Immature natural killer cell (primary cell): ENCODE measurements around the gene GPHN. TPM values are rescaled to one million over a fixed set of nuclear protein-coding genes. Genes with fewer than 3 reads are reported as not detected.
A peak's percentile ranks its signal among the peaks of the same experiment; 100 is the strongest.

Experiments used
- DNase-seq, 3 donors: peaks; one replicate each; pipeline ENCODE4 v3.0.0; 2022; ENCODE audit warnings: mixed read lengths in 1 of 3
- H3K27ac Mint-ChIP-seq, 6 donors: one replicate each; pipeline ENCODE4 v1.8.0; 2020; ENCODE audit warnings: mixed read lengths in 6 of 6, mild to moderate bottlenecking in 5 of 6, inconsistent platforms in 4 of 6, moderate library complexity in 3 of 6
- H3K27me3 Mint-ChIP-seq, 3 donors: one replicate each; pipeline ENCODE4 v1.8.0; 2020 to 2021; ENCODE audit warnings: low read depth in 3 of 3, mild to moderate bottlenecking in 3 of 3, mixed read lengths in 3 of 3, moderate library complexity in 3 of 3, inconsistent platforms in 1 of 3
- H3K36me3 Mint-ChIP-seq, 3 donors: one replicate each; pipeline ENCODE4 v1.8.0; 2020; ENCODE audit warnings: mixed read lengths in 3 of 3, inconsistent platforms in 2 of 3, mild to moderate bottlenecking in 2 of 3
- H3K4me1 Mint-ChIP-seq, 2 donors: one replicate each; pipeline ENCODE4 v1.8.0; 2020; ENCODE audit warnings: inconsistent platforms in 2 of 2, mild to moderate bottlenecking in 2 of 2, mixed read lengths in 2 of 2, moderate library complexity in 1 of 2
- H3K4me3 Mint-ChIP-seq, 5 donors: one replicate each; pipeline ENCODE4 v1.8.0; 2020; ENCODE audit warnings: mild to moderate bottlenecking in 5 of 5, mixed read lengths in 5 of 5, inconsistent platforms in 3 of 5, moderate library complexity in 3 of 5
- H3K9me3 Mint-ChIP-seq, 6 donors: one replicate each; pipeline ENCODE4 v1.8.0; 2020; ENCODE audit warnings: mild to moderate bottlenecking in 6 of 6, mixed read lengths in 6 of 6, inconsistent platforms in 4 of 6, moderate library complexity in 3 of 6
- polyA plus RNA-seq, 3 donors: library from polyadenylated mRNA; unstranded; fragments of 300-500 nt; fragmentation: Illumina TruSeq; gene quantifications; one replicate each; pipeline ENCODE4 v1.2.3, GENCODE V29; 2021

Gene GPHN
- polyA plus RNA-seq, 3 donors from 2014 or later = 2.1 to 4.4 TPM; not detected in 1

DNA sequence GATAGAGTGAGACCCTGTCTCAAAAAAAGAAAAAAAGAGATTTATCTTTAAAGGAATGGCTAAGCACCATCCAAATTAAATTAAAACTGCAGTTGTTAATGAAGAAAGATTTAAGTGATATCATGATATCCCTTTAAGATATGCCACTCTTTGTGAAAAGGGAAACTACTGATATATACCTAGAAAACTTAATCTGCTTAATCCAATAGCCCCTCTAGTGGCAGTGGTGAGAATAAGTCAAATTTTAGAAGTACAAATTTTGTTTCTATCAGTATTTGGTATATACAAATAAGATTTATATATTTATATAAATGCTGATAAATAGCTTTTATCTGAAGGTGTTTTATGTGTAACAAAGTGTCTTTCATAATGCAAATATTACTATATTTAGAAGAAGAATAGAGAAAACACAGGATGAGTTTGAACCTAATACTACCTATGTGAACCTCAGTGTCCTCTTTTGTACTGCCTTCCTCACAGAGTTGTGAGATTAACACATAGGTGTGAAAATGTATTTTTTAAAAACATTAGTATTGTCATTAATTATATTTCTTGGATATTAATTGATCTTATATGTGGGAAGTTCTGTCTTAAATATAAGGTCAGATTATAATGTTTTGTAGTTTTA lies 629.9 kb downstream of the GPHN start:
- Mint-ChIP-seq H3K4me1 (no peaks in the 10 kb centered on the region), H3K4me3 (no peak overlapping the region), H3K27ac (no peak overlapping the region), H3K36me3 (no peaks in the 10 kb centered on the region), H3K9me3 (no peaks in the 10 kb centered on the region), H3K27me3 (no peaks in the 10 kb centered on the region)
- DNase-seq = no peak

DNA sequence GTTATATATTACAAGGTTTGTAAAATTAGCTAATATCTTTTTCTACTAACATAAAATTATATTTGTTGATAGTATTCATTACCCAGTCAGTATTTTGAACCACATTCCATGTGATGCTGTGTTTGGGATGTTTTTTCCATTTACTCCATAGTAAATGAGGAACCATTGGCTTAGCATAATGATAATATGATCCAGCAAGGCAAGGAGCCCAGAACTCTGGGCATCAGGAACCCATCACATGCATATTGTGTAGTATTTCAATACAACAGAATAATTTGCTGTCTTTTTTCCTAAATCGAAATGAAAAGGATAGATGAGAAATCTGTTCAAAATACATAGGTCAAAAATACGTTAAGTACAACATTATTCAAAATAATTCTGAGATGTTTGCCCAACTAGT lies 632.6 kb downstream of the GPHN start:
- no peak overlapping the region for H3K4me3 Mint-ChIP-seq
- DNase-seq = no peak
- no peaks in the 10 kb centered on the region for H3K4me1 Mint-ChIP-seq
- H3K36me3 Mint-ChIP-seq = peaks cover 0 to 8% (median 3%) of the 10 kb centered on the region in 3 donors
- no peak overlapping the region for H3K27ac Mint-ChIP-seq
- no peaks in the 10 kb centered on the region for H3K9me3 Mint-ChIP-seq
- H3K27me3 Mint-ChIP-seq = no peaks in the 10 kb centered on the region

DNA sequence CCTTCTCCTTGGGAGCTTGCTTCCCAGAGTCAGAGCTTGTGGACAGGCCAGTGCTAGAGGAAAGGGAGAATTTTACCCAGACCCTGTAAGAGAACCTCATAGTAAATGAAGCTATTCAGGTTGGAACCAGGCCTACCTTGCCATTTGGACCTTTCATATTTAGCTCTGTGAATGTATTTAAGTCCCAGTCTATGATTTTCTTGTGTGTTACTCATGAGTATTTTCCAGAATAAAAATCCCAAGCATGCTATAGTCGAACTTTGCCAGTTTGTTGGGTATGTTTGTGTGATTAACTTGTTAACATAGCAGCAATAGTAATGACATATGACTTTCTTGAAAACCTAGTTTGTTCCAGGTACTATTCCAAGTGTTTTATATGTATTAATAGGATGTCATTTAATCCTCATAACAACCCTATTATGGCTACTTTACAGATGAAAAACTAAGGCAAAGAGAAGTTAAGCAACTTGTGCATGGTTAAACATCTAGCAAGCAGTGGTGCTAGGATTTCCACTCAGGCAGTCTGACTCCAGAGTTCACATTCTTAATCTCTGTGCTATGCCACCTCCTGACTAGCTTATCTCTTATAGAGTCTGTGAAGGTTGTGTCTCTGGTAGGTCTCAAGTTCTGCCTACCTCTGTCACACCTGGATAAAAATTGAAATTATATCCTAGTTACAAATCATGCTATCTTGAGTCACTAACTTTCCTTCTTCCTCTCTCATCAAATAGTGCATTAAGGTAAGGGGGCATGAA lies 633.4 kb downstream of the GPHN start:
- H3K27me3 Mint-ChIP-seq = no peaks in the 10 kb centered on the region
- H3K4me3 Mint-ChIP-seq = no peak overlapping the region
- no peak for DNase-seq
- H3K9me3 Mint-ChIP-seq = no peaks in the 10 kb centered on the region
- no peak overlapping the region for H3K27ac Mint-ChIP-seq
- no peaks in the 10 kb centered on the region for H3K4me1 Mint-ChIP-seq
- H3K36me3 Mint-ChIP-seq = peaks cover 0 to 8% (median 3%) of the 10 kb centered on the region in 3 donors

DNA sequence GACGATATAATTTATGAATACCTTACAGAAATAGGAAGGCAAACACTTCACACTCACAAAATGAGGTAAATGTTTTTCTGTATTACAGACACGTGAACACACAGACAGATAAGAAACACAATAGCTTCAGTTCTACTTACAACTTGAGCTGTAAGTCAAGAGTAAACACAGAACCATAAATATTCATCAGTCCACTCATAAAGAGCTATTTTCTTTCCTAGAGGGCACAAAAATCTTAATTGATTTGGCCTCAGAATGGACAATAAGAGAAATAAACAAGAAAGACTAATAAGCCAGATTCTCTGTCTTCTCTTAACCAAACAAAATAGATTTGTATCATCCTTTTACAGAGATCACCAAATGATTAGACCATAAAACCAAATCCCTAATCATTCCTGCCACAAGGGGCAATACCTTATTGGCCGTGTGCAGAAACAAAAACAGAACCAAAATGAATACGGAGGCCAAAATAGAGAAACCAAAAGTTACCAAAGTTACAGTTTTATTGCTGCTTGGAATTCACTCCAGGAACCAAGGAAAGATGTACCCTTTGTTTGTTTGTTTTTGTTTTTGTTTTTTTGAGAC lies 643.2 kb downstream of the GPHN start:
- Mint-ChIP-seq H3K4me3 (no peak overlapping the region), H3K27me3 (peaks cover 0 to 1% (median 0%) of the 10 kb centered on the region in 3 donors), H3K9me3 (no peaks in the 10 kb centered on the region), H3K27ac (no peak overlapping the region), H3K36me3 (no peaks in the 10 kb centered on the region), H3K4me1 (no peaks in the 10 kb centered on the region)
- no peak for DNase-seq

DNA sequence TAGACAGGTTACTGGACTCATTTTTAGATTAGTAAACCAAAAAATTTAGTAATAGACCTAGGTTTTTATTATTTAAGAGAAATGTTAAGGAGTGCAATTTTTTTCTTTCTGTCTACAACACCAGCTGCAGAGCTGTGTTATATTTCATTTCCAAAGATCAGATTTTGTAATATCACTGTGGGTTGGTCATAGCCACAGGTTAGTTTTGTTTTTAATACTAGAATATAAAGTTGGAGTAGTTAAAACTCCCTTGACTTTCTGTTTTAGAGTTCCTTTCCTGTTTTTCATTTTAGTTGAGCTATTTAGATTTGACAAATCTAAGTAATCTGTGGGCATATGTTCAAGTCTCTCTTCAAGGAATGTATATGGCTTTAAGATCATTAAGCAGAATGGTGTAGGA lies 650.6 kb downstream of the GPHN start:
- no peaks in the 10 kb centered on the region for H3K36me3 Mint-ChIP-seq
- no peak overlapping the region for H3K4me3 Mint-ChIP-seq
- H3K27me3 Mint-ChIP-seq = no peaks in the 10 kb centered on the region
- no peaks in the 10 kb centered on the region for H3K9me3 Mint-ChIP-seq
- no peak for DNase-seq
- no peak overlapping the region for H3K27ac Mint-ChIP-seq
- no peaks in the 10 kb centered on the region for H3K4me1 Mint-ChIP-seq

DNA sequence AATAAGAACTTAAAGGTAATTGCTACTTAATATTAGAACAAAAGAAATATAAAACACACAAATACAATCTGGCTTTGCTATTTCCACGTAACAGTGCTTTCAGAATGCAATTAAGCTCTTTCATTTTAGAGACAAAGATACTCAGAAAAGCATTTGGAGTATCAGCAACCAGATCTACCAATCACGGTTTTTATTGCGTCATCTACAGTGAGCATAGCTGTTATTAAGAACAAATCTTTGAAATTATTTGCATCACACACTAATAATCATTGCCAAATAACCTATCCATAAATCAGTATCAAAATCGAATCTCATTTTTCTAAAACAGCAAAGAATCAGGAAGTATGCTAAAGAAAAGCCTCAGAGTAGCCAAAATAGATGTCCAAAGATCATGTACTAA lies 654.4 kb downstream of the GPHN start:
- Mint-ChIP-seq H3K27ac (no peak overlapping the region), H3K9me3 (no peaks in the 10 kb centered on the region), H3K4me3 (no peak overlapping the region), H3K36me3 (no peaks in the 10 kb centered on the region), H3K4me1 (no peaks in the 10 kb centered on the region), H3K27me3 (no peaks in the 10 kb centered on the region)
- DNase-seq = no peak

DNA sequence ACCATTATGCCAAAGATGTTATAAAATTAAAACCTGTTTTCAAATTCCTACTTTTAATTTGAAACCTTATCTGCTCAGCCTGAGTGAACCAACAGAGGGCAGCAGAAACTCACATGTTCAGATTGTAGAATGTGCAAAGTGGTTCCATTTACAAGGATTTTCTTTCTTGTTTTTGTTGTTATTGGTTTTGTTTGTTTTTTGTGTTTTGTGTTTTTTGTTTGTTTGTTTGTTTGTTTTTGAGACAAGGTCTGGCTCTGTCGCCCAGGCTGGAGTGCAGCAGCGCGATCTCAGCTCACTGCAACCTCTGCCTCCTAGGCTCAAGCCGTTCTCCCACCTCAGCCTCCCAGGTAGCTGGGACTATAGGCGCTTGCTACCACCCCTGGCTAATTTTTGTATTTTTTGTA lies 658.5 kb downstream of the GPHN start:
- peaks cover 0 to 2% (median 0%) of the 10 kb centered on the region in 3 donors for H3K27me3 Mint-ChIP-seq
- H3K27ac Mint-ChIP-seq = no peak overlapping the region
- peak in 2 of 3 donors; percentile 12 to 14 for DNase-seq
- no peak overlapping the region for H3K4me3 Mint-ChIP-seq
- H3K36me3 Mint-ChIP-seq = peaks cover 2 to 3% (median 3%) of the 10 kb centered on the region in 3 donors
- no peaks in the 10 kb centered on the region for H3K9me3 Mint-ChIP-seq
- H3K4me1 Mint-ChIP-seq = peaks cover 0 to 7% of the 10 kb centered on the region in 2 donors

DNA sequence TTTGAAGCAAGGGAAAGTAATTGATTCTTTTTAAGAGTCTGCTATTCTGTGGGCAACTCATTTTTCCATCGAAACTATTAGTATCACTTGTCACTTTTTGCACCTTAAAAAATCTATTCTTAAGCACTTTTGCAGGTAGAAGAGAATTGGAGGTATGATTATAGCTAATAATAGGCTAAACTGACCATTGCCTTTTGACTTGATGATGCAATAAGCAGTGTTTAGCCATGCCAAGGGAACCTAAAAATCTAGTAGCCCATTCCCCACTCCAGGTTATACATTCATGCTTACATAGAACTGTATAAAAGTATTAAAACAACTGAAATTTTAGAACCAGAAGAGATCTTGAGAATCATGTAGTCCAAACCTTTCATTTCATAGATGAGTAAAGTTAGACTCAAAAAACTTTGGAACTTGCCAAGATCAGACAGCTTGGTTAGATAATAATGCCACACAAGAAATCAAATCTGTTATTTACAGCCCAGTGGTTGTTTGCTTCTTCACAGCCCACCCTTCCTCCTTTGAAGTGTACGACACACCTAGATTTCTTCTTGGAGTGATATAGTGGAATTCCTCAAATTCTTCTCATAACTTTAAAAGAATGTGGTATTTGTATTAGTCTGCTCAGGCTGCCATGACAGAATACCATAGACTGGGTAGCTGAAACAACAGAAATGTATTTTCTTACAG lies 659.6 kb downstream of the GPHN start:
- H3K36me3 Mint-ChIP-seq = peaks cover 4 to 5% (median 5%) of the 10 kb centered on the region in 3 donors
- peaks cover 0 to 2% (median 0%) of the 10 kb centered on the region in 3 donors for H3K27me3 Mint-ChIP-seq
- DNase-seq = no peak
- peaks cover 0 to 1% (median 0%) of the 10 kb centered on the region in 6 donors for H3K9me3 Mint-ChIP-seq
- peaks cover 0 to 7% of the 10 kb centered on the region in 2 donors for H3K4me1 Mint-ChIP-seq
- no peak overlapping the region for H3K27ac Mint-ChIP-seq
- H3K4me3 Mint-ChIP-seq = no peak overlapping the region

DNA sequence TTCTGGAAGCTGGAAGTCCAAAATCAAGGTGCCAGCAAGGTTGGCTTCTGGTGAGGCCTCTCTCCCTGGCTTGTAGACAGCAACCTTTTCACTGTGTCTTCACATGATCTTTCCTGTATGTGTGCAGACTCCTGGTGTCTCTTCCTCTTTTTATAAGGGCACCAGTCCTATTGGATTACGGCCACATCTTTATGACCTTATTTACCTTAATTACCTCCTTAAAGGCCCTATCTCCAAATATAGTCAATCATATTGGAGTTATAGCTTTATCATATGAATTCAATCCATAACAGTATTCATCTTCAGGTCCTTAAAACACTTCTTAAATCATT lies 660.1 kb downstream of the GPHN start:
- Mint-ChIP-seq H3K4me3 (no peak overlapping the region), H3K9me3 (peaks cover 0 to 6% (median under 1%) of the 10 kb centered on the region in 6 donors), H3K27ac (no peak overlapping the region), H3K36me3 (peaks cover 4 to 5% (median 5%) of the 10 kb centered on the region in 3 donors), H3K27me3 (peaks cover 0 to 3% (median 2%) of the 10 kb centered on the region in 3 donors), H3K4me1 (peaks cover 0 to 7% of the 10 kb centered on the region in 2 donors)
- no peak for DNase-seq

DNA sequence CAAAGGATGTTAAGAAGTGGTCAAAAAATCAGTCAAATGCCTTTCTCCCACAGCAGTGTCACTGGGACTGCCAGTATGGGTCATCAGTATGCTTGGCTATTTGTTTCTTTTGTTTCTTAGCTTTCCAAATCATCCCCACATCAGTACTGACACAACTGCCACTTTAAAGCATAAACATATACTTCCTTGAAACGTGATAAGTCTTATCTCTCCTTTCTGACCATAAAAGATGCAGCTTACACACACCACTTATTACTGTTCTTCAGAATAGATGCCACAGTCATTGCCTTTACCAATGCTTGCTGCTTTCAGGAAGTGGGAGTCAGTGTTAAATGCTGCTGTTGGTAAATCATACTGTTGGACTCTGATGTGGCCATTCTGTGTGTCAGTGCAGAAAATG lies 662.7 kb downstream of the GPHN start:
- Mint-ChIP-seq H3K9me3 (peaks cover 0 to 32% (median 20%) of the 10 kb centered on the region in 6 donors), H3K27ac (no peak overlapping the region), H3K4me1 (peaks cover 0 to 7% of the 10 kb centered on the region in 2 donors), H3K36me3 (peaks cover 5 to 17% (median 5%) of the 10 kb centered on the region in 3 donors), H3K4me3 (no peak overlapping the region), H3K27me3 (peaks cover 0 to 4% (median 2%) of the 10 kb centered on the region in 3 donors)
- DNase-seq = peak in 1 of 3 donors; percentile 0

DNA sequence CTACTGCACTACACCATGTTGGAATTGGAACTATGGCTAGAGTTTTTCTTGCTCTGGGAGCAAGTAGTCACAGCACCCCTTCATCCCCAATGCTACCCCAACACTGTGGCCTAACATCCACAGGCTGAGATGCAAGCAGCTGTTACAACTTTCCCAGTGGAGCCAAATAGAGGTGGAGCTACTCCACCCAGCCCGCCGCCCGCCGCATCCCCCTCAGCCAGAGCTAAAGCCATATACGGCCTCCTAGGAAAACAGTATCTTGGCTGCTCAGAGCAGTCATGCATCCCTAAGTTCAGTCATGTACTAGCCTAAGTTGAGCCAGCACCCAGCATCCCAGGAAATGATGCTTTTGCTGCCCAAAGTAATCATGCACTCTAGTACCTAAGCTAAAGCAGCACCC lies 664.1 kb downstream of the GPHN start:
- Mint-ChIP-seq H3K4me1 (peaks cover 0 to 7% of the 10 kb centered on the region in 2 donors), H3K36me3 (peaks cover 8 to 27% (median 9%) of the 10 kb centered on the region in 3 donors), H3K27me3 (peaks cover 0 to 4% (median 2%) of the 10 kb centered on the region in 3 donors), H3K27ac (no peak overlapping the region), H3K4me3 (no peak overlapping the region), H3K9me3 (peaks cover 3 to 46% (median 28%) of the 10 kb centered on the region in 6 donors)
- DNase-seq = no peak

DNA sequence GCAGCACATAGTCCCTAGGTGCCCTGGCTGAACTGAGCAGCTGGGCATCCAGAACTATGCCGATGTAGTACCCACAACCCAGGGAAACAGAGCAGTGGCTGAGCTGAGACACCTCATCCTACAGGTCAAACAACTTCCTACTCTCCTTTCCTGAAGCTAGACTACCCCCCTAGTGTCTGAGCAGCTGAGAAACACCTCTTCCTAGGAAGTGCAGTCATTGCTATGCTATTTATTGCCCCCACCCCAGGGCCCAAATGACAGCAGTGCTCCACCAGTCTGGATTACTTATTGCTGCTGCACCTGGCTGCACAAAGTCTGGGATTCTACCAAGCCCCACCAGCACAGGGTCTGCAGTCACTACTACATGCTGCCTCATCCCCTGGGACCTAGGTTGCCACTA lies 664.6 kb downstream of the GPHN start:
- Mint-ChIP-seq H3K9me3 (peaks cover 6 to 51% (median 32%) of the 10 kb centered on the region in 6 donors), H3K4me1 (peaks cover 0 to 7% of the 10 kb centered on the region in 2 donors), H3K4me3 (no peak overlapping the region), H3K36me3 (peaks cover 9 to 30% (median 13%) of the 10 kb centered on the region in 3 donors), H3K27ac (no peak overlapping the region), H3K27me3 (peaks cover 0 to 4% (median 2%) of the 10 kb centered on the region in 3 donors)
- DNase-seq = no peak

DNA sequence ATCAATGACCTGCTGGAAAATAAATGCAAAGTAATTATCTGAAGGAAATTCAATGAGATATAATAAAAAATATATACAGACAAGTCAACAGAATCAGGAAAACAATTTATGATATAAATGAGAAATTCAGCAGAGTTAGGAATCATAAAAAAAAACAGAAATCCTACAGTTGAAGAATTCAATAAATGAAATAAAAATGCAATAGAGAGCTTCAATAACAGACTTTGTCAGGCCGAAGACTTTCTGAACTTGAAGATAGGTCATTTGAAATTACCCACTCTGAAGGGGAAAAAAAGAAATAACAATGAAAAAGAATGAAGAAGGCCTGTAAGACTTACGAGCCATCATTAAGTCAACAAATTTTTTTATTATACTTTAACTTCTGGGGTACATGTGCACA lies 665.8 kb downstream of the GPHN start:
- no peak for DNase-seq
- peaks cover 0 to 4% (median 2%) of the 10 kb centered on the region in 3 donors for H3K27me3 Mint-ChIP-seq
- H3K9me3 Mint-ChIP-seq = peaks cover 14 to 63% (median 41%) of the 10 kb centered on the region in 6 donors
- peaks cover 0 to 7% of the 10 kb centered on the region in 2 donors for H3K4me1 Mint-ChIP-seq
- H3K27ac Mint-ChIP-seq = no peak overlapping the region
- no peak overlapping the region for H3K4me3 Mint-ChIP-seq
- peaks cover 17 to 36% (median 22%) of the 10 kb centered on the region in 3 donors for H3K36me3 Mint-ChIP-seq
